GM19328 (cell line): ENCODE results near the gene MLIP.
"Not testable (repeated sequence)": the region's sequence is repeated elsewhere in the genome, so short reads cannot be mapped to it uniquely, and the experiment has no call there.

Experiments
- ATAC-seq: cut with Tn5 transposase; IDR thresholded peaks from one replicate; pipeline ENCODE4 v1.9.1; 2021; ENCODE audit warnings: mild to moderate bottlenecking, moderate library complexity; ENCODE audit not compliant: unreplicated experiment

Gene MLIP, protein sequence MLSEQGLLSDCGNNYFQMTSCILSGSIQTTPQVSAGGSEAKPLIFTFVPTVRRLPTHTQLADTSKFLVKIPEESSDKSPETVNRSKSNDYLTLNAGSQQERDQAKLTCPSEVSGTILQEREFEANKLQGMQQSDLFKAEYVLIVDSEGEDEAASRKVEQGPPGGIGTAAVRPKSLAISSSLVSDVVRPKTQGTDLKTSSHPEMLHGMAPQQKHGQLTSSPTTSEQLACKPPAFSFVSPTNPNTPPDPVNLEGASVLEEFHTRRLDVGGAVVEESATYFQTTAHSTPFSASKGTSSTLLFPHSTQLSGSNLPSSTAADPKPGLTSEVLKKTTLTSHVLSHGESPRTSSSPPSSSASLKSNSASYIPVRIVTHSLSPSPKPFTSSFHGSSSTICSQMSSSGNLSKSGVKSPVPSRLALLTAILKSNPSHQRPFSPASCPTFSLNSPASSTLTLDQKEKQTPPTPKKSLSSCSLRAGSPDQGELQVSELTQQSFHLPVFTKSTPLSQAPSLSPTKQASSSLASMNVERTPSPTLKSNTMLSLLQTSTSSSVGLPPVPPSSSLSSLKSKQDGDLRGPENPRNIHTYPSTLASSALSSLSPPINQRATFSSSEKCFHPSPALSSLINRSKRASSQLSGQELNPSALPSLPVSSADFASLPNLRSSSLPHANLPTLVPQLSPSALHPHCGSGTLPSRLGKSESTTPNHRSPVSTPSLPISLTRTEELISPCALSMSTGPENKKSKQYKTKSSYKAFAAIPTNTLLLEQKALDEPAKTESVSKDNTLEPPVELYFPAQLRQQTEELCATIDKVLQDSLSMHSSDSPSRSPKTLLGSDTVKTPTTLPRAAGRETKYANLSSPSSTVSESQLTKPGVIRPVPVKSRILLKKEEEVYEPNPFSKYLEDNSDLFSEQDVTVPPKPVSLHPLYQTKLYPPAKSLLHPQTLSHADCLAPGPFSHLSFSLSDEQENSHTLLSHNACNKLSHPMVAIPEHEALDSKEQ

DNA sequence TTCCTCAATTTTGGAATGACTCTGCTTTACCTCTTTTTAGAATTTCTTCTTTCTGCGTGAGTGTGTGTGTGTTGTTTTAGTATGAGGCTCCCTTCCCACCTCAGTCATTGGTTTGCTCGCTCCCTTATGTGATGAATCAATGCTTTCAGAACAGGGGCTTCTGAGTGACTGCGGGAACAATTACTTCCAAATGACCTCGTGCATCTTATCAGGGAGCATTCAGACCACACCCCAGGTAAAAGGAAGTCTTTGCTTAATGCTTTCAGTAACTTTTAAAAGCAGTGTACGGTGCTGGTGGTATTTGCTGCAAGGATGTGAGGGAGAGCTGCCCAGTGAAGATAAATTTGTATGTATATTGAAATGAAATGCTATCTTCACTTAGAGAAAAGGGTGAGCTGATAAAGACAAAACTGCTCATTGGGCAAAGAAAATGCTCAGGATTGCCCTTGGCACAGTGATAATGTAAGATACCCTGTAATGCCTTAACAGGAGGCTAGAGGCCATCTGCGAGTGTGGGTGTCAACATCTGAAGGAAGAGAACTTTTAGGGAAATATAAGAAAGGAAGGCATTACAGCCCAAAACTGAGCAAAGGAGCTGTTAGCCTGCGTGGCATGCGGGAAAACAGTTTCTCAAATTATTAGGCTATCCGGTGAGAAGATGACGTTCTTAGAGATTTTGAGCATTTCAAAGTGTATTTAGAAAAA, at the start of gene MLIP:
Gene MLIP, plus strand, starts transcription at position 103 of the 705 bp plus-strand sequence. Its CDS starts 37 bp downstream, at position 140.
- ATAC-seq = no peak

DNA sequence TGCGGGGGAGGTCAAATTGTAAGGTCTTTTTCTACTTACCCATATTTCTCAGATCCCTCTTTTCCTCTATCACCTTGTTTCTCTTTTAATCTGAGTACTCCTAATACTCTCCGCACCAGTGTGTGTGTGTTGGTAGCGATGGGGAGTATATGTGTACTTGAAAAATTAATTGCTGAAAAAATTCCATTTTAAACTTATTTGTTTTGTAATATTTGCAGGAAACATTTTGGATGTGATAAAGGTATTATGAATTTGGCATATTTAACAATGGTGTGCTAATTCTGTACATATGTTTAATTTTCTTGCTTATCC, 48.1 kb upstream of the MLIP start:
- ATAC-seq = no peak

DNA sequence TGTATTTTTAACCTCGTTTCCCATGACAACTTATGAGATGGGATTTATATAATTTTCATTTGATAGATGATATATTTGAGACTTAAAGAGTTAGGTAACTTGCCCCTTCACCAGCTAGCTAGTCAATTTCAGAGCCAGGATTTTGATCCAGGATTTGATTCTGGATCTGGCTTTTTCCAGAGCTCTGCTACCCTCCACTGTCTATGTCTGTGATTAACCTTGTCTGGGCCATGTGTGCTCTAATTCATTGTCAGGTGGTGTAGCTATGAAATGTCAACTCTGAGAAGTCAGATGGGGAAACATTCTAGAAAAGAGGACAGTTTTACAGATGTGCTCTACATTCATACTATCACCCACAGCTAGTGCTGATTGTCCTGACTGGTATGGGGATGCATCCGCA, 42.5 kb upstream of the MLIP start:
- ATAC-seq = no peak

DNA sequence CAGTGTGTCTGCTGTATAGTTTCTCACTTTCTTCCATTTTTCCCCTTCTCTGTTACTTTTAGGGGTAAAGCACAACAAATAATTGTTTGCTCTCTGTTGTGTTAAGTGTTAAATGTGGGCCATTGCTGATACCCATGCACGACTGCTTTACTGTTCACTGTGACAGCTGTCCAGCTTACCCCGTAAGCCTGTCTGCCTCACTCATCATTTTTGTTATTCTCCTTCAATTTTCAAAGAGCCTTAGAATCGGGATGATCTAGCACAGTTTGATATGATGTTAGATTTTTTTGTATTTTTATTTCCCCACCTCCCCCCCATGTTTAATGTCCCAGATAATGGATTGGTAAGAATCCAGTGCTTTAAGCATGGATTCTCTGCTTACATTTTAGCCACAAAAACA, 41.2 kb upstream of the MLIP start:
- no peak for ATAC-seq

DNA sequence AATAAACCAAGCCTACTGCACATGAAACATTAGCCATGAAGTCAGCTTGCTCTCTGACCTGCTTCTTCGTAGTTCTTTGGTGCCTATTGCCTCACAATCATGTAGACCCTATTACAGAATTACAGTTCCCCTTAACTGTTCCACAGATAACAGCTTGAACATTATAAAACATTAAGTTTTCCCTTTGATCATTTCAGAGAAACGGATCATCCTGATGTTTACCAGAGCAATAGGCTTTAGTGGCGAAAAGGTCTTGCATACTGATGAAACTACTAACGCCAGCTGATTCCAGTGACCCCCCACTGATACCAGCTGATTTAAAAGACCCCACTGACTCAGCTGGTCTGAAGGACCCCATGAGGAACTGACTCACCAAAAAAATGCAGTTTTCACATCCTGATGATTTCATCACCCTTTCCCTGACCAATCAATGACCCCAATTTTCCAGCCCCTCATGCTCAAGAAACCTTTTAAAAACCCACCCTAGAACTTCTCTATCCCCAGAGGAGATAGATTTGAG, 39.4 kb upstream of the MLIP start:
- no peak for ATAC-seq

DNA sequence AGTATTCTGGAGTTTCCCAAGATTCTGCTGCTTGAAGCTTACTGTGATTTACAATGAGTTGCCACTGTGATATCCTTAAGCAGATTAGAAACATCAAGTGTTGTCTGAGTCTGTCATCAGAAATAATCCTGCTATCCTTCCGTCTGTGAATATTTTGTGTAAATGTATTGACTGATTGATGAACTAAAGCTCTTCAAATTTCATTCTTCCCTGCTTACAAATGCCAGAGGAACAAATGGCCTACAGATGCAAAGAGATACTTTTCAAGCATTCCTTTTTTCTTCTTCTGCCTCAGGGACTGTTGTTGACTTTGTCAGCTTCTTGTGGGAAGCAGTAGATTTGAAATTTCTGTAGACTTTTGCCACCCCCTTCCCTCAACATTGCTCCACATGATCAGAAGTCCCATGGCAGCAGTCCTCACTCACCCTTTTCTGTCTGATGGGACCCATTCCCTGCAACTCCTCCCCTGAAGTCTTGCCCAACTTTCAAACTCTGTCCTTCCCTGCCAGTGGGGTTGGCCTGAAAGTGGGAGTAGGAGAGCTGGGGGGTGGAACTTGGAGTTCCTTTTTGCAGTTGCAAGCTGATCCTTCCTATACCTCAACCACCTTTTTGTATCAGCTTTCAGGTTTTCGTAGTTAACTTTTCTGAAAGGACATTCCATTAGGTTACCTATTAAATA, 38.5 kb upstream of the MLIP start:
- no peak for ATAC-seq

DNA sequence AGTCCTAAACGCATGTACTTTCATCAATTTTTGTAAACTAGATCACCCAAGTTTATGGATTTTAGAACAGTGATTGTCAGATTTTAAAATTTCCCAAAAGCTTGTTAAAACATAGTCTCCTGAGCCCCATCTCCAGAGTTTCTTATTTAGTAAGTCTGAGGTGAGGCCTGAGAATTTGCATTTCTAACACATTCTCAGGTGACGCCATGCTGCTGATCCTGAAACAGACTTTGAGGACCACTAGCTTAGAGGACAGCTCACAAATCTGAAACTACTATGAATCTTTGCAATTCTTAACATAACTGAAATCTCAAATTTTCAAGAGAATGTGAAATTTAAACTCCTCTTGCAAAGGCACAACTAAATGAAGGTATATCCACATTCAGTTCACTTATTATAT, 37.8 kb upstream of the MLIP start:
- ATAC-seq = no peak

DNA sequence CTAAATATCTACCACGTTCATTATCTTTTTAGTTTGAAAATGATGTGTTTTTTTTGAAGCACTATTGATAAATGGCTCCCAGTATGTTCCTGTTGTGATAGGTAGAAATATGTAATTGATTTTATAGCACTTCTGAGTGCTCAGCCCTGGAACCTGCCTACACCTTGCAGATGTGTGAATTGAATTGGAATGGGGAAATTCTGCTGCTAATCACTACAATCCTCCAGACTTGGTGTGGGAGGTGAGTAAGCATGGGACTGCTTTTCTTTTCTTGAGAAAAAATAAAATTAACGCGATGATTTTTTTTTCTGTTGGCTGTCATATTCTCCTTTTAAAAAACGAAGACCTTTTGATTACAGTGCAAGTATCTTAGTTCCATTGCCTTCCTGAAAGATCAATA, 37.1 kb upstream of the MLIP start:
- ATAC-seq = no peak

DNA sequence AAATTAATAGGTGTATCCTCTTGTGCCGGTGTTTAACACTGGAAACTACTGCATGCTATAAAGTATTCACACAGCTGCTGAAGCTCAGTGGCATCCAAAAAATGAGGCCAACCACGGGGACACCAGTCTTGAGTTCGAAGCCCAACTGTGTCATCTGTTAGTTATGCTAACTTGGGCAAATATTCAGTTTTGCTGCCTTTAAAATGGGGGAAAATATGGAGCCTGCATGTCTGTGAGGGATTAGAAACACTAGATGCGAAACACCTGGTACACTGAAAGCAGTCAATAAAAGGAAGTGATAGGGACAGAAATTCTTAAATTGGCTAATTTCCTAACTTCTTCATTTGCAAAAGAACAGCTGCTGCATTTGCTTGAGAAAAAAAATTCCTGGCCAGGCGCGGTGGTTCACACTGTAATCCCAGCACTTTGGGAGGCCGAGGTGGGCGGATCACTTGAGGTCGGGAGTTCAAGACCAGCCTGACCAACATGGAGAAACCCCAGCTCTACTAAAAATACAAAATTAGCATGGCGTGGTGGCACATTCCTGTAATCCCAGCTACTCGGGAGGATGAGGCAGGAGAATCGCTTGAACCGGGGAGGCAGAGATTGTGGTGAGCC, 36.6 kb upstream of the MLIP start:
- no peak for ATAC-seq

DNA sequence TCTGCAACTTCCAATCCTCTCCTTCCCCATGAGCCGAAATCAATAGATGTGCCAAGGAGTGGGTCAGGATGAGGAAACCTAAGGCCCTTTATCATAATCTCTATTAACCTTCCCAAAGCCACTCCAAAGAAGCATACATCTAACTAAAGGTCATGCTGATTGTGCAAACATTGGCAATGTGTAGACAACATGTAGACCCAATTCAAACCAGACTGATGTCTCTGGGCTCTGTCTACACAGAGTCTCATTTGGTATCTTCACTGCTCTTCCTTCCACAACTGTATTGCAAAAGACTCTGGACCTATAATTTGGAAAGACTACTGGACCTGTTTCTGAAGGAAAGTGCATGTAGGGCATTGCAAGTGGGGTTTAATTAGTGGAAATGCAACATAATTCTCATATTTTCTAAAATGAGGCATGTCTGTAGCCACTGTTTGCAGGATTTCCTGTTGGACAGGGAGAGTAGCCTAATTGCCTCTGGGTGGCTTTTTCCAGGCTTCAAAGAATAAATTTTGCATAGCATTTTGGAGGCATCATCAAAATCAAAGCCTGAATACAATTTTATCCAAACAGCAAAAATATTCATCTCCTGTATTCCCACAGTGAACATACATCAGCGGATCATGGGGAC, 35.0 kb upstream of the MLIP start:
- ATAC-seq = no peak

DNA sequence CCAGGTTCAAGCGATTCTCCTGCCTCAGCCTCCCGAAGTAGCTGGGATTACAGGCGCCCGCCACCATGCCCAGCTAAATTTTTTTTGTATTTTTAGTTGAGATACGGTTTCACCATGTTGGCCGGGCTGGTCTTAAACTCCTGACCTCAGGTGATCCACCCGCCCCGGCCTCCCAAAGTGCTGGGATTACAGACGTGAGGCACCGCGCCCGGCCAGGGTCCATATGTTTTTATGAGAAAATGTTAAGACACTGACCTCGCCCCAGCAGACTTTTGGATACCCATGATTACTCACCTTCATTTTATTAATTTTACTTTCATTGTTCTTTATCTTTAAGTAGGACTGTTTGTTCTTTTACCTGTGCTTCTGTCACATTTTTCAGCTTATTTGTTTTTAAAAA, 29.7 kb upstream of the MLIP start:
- ATAC-seq = not testable (repeated sequence)

DNA sequence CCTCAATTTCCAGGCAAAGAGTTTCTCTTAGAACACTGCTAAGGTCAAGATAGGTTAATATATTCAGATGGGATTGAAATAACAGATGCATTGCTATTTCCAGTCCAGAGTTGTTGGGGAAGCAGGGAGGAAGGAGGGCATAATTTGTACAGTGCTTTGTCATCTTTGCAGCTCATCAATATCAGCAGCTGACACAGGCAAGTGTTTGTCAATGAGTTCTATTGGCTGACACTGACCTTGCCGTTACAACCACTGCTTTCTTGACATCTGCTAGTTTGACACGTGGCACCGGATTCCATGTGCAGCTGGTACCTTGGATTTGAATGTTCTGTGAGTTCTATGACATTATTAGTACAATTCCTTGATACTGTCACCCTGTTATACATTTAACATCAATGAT, 28.0 kb upstream of the MLIP start:
- no peak for ATAC-seq

DNA sequence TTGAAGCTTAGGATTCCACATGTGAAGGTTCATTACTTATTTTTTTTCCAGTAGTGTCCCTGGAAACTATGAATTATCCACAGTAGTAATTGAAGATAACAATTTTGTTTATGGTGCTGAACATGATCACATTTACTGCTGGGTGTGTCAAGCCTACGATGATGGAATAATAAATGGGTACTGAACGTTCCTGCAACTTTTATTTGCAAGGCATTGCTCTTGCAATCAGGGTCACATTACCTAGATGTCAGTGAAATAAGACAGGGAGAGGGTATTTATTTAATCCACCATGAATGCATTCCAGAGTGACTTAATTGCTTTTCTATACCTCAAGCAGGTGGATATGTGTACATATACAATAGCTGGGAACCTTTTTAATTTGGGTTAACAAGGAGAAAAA, 27.0 kb upstream of the MLIP start:
- ATAC-seq = no peak

DNA sequence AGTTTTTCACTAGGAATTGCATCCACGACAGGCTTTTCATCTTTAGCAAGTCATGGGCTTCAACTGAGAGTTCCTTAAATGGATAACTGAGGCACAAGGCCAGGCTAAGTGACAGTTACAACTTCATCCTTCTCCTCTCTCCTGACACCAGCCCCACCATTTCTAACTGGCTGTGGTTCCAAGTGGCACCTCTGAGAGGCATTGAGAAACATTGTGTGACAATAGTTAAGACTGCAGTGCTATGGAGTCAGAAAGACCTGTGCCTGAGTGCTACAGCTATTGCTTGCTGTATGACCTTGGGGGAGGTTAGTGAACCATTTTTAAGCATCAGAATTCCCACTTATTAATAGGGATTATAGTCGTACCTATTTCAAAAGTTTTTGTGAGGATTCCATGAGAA, 26.2 kb upstream of the MLIP start:
- ATAC-seq = no peak

DNA sequence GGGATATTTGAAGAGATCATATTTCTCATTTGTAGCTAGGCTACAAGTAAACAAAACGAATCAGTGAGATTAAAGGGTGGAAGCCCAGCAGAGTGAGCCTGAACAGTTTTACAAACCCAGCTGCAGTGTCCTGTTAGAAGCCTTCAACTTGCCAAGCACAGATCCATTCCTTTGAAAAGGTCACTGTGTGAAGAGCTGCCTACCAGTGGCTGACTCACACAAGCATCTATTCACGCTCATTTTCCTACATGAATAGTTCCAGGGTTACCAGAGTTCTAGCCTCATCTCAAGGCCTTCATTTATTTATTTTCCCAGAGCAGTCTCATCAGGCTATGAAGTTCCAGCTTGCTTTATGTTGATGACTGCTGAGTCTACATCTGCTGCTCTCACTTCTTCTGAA, 25.7 kb upstream of the MLIP start:
- no peak for ATAC-seq

DNA sequence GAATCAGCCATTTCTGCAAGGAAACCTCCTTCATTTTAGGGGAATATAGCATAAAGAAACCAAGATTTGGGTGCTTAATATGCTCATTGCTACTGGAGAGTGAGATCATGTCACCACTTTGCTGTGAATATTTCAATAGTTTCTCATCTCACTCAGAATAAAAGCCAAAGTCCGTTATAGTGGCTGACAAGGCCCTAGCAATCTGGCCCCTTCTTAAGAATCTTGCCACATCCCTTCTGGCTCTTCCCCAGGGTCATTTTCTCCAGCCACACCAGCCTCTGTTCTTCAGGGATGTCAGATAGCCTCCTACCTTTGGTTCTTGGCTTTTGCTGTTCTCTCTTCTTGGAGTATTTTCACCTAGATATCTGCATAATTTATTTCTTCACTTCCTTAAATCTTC, 24.8 kb upstream of the MLIP start:
- no peak for ATAC-seq

DNA sequence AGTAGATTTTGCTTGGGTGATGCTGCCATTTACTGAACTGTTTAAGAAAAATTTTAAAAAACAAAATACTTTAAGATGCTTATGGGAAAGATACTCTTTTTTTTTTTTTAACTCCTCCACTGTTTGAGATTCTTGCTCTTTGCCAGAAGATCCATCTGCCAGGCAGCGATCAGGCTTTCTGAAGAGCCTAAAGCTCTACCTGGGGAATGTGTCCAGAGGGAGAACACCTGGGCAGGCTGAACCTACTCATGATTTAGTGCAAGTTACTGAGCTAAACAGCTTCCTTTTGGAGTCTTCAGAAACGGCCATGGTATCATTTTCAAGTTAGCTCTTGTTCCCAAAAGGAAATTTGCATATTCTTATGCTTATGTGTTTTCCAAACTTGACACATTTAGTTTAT, 23.5 kb upstream of the MLIP start:
- ATAC-seq = no peak

DNA sequence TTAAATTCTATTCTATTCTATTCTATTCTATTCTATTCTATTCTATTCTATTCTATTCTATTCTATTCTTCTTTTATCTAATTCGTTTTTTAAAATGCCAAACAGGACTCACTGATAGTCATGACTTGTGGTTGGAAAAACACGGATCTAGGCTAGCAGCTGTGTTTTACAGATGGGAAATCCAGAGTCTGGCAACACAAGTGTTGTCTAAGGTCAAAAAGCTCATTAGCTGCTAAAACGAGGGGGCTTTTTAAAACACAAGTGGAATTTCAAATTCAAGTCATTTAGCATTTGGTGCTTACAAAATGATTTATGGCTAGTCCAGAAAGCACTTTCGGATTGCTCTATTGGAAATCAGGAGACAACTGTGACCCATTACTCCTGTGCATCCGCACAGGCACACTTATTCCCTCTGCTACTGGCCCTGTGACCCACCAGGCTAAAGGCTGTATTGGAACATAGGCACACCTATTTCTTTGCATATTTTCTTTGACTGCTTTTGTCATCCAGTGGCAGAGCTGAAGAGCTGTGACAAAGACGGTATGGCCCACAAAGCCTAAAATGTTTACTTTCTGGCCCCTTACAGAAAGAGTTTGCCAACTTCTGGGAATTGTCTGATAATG, 17.8 kb upstream of the MLIP start:
- ATAC-seq = no peak

DNA sequence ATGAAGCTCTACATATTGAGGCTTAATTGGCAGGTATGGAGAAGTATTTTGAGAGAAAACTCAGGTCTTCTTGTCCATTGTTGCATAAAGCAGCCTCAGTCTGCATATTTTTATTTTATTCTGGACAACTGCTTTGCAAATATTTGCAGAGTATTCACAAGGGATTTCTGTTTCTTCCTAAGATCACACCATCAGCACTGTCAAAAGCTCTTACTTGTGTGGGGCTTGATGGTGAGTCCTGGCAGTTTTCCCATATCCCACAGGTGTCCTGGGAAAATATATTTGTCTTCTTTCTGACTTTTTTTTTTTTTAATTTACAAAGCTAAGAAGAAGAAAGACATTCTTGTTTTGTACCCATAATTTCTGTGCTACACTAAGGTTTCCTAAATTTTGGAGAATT, 16.9 kb upstream of the MLIP start:
- ATAC-seq = no peak
